ENCODE data around the gene TXNIP. TPM values are rescaled to one million over a fixed set of nuclear protein-coding genes. Genes with fewer than 3 reads are reported as not detected.

TXNIP gene
- total RNA-seq, 4 donors from 2014 or later: 3,407 to 4,253 (median 3,725) TPM

- TF ChIP-seq CTCF (IDR thresholded peaks at IDR 0.05; ENCODE audit: low read depth): no peak
Measured at GRCh38 chr1:145999321-146000024, 3.1 kb upstream of the TXNIP start.

GRCh38 chr1:145997718-145998023 is 1.3 kb upstream of the TXNIP start:
- no peak for TF ChIP-seq CTCF (IDR thresholded peaks at IDR 0.05; ENCODE audit: low read depth)

- no peak for TF ChIP-seq CTCF (IDR thresholded peaks at IDR 0.05; ENCODE audit: low read depth)
Measured at GRCh38 chr1:145997016-145997717, 788 bp upstream of the TXNIP start.

- TF ChIP-seq CTCF (IDR thresholded peaks at IDR 0.05; ENCODE audit: low read depth): no peak
Measured at GRCh38 chr1:145995964-145996432, 381 bp downstream of the TXNIP start.

GRCh38 chr1:145995148-145995881 is 1.1 kb downstream of the TXNIP start:
- TF ChIP-seq CTCF (IDR thresholded peaks at IDR 0.05; ENCODE audit: low read depth): no peak

GRCh38 chr1:145994391-145995120 is 1.8 kb downstream of the TXNIP start:
- no peak for TF ChIP-seq CTCF (IDR thresholded peaks at IDR 0.05; ENCODE audit: low read depth)
